Measurements from ENCODE around the gene GRAP2. TPM values are rescaled to one million over a fixed set of nuclear protein-coding genes. Genes with fewer than 3 reads are reported as not detected.
"Not testable (repeated sequence)": the region's sequence is repeated elsewhere in the genome, so short reads cannot be mapped to it uniquely, and the experiment has no call there.

The GRAP2 gene
- total and polyA plus RNA-seq, 2 of the 8 experiments (the other 6 are each of a cell fraction or from before 2014, with no cell fraction given), result 0.08 TPM; not detected in 1

DNA sequence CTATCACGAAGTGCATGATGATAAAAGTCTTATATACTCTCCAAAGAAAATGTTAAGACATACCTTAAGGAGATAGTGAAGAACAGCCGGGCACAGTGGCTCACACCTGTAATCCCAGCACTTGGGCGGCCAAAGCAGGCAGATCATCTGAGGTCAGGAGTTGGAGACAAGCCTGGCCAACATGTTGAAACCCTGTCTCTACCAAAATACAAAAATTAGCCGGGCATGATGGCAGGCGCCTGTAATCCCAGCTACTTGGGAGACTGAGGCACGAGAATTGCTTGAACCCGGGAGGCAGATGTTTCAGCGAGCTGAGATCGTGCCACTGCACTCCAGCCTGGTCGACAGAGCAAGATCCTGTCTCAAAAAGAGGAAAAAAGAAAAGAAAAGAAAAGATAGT, 3.1 kb downstream of the GRAP2 start:
- H3K4me2 ChIP-seq (ENCODE audit: insufficient read depth in 1 of 2, low read depth in 2 of 2, low read length in 2 of 2); H2AFZ ChIP-seq (ENCODE audit: low read length); H4K5ac ChIP-seq (ENCODE audit: insufficient read length, low read depth, low read length); H3K14ac ChIP-seq (ENCODE audit: insufficient read length); H3K23ac ChIP-seq (ENCODE audit: insufficient read length); H3K79me1 ChIP-seq (ENCODE audit: low read depth, low read length); H3K79me2 ChIP-seq (ENCODE audit: control insufficient read depth in 1 of 2, insufficient read depth in 2 of 2, low read length in 2 of 2); H3K4me1 ChIP-seq (replicated peaks in 1 of 4; ENCODE audit: control insufficient read depth in 3 of 4, insufficient read depth in 4 of 4, low read length in 3 of 4); DNase-seq (ENCODE audit: low read depth in 1 of 2, low spot score in 2 of 2); H2BK15ac ChIP-seq (ENCODE audit: low read length); H3K18ac ChIP-seq (ENCODE audit: extremely low read depth, low read length); H3K36me3 ChIP-seq (ENCODE audit: control insufficient read depth in 2 of 4, insufficient read depth in 4 of 4, low read length in 3 of 4); H2AK5ac ChIP-seq (ENCODE audit: low read depth, low read length); H3K4me3 ChIP-seq (ENCODE audit: extremely low read depth in 1 of 4, insufficient read depth in 2 of 4, low read depth in 3 of 4, low read length in 4 of 4); H4K20me1 ChIP-seq (replicated peaks in 1 of 2; ENCODE audit: control insufficient read depth in 1 of 2, insufficient read depth in 2 of 2, low read length in 2 of 2); H3K9me3 ChIP-seq (ENCODE audit: insufficient read depth in 2 of 2, low read depth in 1 of 2, low read length in 1 of 2); H2BK5ac ChIP-seq (ENCODE audit: low read depth, low read length); H4K8ac ChIP-seq (ENCODE audit: extremely low read depth, insufficient read depth, low read length); H3K27me3 ChIP-seq (replicated peaks in 1 of 4; ENCODE audit: control insufficient read depth in 3 of 4, extremely low read depth in 1 of 4, insufficient read depth in 3 of 4, low read length in 3 of 4); H3K4ac ChIP-seq (replicated peaks; ENCODE audit: insufficient read length, low read depth, low read length); H3K9ac ChIP-seq (replicated peaks in 1 of 4; ENCODE audit: extremely low read depth in 1 of 4, low read depth in 3 of 4, low read length in 3 of 4); H2BK20ac ChIP-seq (ENCODE audit: low read length); H4K91ac ChIP-seq (replicated peaks; ENCODE audit: insufficient read length, low read length); H3K27ac ChIP-seq (ENCODE audit: low read depth, low read length); H3K56ac ChIP-seq (replicated peaks; ENCODE audit: insufficient read length, low read depth, low read length); FAIRE-seq; H2BK12ac ChIP-seq (ENCODE audit: low read depth, low read length); H3K23me2 ChIP-seq (ENCODE audit: low read depth, low read length); H2BK120ac ChIP-seq (replicated peaks; ENCODE audit: low read depth, low read length); POLR2A ChIA-PET (ENCODE audit: partially characterized antibody): not testable (repeated sequence)
- 88% methylated on average over 7 of the region's 10 CpGs; no CpG with 5 or more reads in 1 of the 2 experiments for WGBS, 2 experiments (ENCODE audit: extremely low coverage in 1 of 2, insufficient coverage in 1 of 2, insufficient read length in 1 of 2, insufficient replicate concordance in 2 of 2, low coverage in 1 of 2, low lambda C conversion rate in 2 of 2, missing lambda C conversion rate in 1 of 2)
- CTCF ChIA-PET (ENCODE audit: partially characterized antibody), result interaction anchor here (0.9 kb wide), 1 partner anchor 28 kb away, joined by 3 read pairs; no protein-coding TSS in a partner anchor

Measured in H1 (cell line).